Activated effector memory CD4-positive, alpha-beta T cell treated with Interleukin-2 at 50 U/mL for 16 hours (primary cell): ENCODE results near the gene NRG2.

Source experiments
- DNase-seq: peaks from one replicate; pipeline ENCODE4 v3.0.0-alpha.2; 2020

The NRG2 gene

DNA sequence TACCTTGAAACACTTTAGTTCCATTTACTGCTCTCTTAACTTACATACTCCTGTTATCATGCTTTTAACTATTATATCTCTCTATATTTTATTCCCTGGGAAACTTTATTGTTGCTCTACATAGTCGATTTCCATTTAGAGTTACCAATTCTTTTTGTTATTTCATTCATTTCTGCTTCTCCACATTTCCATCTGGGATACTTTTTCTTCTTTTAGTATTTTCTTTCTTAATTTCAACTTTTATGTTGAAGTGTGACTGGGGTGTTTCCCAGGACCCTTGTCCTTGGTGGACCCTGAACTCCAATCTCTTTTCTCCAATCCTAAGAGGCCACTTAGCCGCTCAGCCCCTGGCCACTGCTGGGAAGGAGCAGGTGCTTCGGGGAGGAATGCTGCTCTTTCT lies 211.5 kb downstream of the NRG2 start:
- no peak for DNase-seq

DNA sequence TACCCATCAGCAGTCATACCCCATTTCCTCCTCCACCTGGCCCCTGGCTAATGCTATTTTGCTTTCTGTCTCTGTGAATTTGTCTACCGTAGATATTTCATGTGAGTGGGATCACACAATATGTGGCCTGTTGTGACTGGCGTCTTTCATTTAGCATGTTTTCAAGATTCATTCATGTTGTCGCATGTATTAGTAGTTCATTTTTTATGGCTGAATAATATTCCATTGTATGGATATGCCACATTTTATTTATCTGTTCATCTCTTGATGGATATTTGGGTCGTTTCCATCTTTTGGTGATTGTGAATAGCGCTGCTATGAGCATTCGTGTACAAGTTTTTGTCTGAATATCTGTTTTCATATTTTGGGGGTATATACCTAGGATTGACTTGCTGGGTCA lies 213.6 kb downstream of the NRG2 start:
- DNase-seq: no peak

DNA sequence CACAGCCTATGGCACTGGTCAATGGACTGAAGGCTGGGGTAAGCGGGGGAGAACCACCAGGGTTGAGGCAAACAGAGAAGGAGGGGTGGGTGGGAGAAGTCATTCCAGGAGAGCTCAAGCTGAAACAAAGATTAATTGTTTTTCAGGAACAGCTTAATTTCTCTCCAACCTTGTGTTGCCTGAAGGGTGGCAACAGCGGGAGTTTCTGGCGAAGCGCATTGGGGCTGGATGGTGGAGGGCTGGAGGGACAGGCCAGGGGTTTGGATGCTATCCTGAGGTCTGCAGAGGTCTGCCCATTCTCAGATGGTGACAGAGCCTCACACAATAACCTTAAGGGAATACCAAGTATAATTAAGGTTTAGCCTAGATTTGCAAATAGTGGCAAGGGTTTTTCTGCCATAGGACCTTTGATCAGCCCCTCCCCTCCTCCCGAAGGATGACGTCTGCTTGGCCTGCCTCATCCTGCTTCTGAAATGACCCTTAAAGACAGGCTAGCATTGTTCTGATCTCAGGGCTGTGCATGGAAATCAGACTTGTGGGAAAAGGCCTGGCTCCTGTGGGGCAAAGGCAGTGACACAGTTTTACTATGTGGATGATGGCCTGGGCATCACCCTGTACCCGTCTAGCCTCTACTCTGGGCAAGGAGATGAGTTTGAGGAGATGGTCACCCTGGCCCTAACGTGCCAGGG lies 214.7 kb downstream of the NRG2 start:
- DNase-seq: no peak

DNA sequence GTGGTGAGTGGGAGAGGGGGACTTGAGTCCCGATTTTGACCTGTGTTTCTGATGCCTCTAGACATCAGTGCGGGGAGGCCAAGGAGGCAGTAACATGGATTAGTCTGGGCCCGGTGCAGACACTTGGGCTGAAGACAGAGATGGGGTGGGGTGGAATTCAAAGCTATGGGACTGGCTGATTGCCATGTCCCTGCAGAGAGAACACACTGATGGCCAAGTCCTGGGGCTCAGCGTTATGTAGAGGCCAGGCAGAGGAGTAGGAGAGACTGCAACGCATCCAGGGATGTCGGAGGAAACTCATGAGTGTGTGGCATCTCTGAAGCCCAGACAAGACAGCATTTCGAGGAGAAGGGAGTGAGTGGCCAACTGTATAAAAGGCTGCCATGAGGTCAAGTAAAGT lies 217.4 kb downstream of the NRG2 start:
- DNase-seq: no peak

DNA sequence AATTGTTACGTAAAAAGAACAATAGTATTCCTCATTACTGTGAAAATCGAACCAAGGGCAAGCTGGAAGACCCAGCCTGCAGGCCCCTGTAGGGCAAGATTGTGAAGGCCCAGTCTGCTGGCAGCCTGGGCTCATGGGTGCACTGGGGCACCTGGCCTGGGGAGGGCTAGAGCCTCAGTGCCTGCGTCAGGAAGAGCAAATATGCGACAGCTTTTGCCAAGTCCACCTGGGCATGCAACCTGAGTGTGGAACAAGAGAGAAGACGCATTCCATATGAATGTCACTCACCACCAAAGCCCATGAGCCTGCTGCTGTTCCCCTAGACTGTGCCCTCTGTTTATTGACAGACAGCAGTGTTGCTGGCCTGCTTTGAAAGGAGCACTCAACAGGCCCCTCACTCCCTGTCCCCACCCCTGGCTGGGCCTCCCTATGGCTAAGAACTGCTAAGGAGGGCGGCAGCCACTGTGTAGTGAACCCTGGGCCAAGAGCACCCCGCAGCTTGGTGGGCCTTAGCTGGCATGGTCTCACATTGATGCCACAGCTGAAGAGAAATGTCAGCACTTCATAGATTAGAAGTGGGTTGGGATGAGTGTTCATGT lies 219.2 kb downstream of the NRG2 start:
- no peak for DNase-seq

DNA sequence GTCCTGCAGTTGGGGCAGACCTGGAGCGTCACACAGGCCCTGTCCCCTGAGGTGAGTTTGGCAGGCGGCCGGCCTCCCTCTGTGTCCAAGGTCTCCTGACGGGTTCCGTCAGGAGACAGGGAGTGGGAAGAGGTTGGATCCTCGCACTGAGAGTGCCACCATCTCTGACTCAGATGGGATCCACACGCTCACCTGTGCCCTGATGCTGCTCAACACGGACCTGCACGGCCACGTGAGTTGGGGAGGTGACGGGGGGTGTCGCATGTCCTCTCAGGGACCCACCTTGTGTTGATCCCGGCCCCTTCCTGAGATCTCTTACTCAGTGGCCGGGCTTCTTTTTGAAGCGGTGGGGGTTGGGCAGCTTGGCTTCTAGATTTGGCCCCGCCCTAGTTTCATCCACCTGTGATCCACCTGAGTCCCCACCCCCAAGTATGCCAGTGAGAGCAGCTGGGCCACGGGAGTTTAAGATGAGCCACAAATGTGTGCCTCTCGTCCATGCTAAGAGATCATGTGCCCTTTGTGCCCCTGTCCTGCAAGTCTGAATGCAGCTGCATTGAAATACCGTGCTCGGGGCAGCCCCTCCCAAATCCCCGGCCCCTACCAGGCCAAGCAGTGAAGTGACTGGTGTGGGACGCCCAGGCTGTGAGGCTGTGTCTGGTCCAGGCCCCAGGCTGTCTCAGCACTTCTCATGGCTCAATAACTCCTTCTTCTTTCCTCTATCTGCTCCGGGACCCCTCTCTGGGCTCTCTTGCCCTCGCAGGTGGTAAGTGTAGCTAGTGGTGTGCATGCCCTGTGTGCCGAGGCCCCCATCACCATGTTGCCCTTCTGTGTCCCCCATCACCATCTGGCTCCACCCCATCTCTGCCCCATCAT lies 220.3 kb downstream of the NRG2 start:
- DNase-seq: no peak

DNA sequence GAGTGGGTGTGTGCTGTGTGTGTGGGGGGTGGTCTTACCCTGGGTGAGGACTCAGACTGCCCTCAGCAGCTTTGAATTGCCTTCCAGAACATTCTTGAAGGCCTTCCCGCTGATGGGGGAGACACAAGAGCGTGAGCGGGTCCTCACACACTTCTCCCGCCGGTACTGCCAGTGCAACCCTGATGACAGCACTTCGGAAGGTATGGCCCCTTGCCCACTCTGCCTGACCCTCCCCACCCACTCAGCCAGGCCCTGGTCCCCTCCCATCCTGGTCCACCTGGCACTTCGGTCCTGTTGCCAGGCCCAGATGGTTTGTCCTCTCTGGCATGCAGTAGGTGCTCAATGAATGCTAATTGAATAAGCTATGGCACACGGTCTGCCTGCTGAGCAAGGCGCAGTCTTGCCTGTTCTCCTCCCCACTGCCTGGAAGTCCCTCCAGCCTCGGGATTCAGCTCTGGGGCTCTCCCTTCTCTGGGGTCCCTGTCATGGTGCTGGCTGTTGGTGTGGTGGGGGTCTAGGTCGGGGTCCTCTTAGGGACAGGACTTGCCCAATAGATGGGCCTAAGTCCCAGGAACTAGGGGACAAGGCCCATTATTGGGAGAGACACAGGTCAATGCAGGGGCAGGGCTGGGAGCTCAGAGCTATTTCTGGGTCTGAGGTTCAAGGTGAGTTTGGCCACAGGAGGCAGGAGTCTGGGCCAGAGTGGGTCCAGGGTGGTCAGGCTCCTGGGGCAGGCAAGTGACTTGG lies 221.1 kb downstream of the NRG2 start:
- DNase-seq: no peak

DNA sequence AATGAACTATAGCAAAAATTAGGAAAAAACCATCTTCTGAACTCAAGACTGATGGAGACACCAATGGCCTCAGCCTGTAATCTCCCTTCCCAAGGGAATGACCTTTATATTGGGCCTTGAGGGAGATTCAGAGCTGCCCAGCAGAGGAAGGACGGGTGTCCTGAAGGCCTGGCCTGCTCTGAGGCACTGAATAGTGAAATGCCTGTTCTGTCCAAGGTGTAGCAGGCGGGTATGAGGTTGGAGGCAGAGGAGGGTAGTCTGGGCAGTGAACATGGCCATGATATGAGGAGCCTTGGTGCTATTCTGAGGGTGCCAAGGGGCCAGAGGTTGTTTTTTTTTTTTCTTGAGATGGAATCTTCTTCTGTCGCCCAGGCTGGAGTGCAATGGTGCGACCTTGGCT lies 222.5 kb downstream of the NRG2 start:
- no peak for DNase-seq

DNA sequence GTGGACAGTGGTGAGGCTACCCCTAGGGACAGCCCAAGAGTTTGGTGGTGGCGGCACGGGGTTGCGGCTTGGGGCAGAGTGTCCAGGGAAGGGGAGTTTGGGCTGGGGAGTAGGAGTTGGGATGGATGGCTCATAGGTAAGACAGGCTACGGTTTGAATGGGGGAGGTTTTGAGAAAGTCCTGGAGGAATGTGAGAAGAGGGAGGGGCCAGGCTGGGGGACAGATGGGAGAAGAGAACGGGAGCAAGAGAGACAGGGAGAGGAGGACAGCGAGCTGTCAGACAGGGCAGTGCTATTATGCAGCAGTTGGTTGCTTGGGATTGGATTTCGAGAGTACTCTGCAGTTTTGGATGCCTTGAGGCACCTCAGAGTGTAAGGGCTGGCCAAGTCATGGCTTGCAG lies 223.0 kb downstream of the NRG2 start:
- no peak for DNase-seq

DNA sequence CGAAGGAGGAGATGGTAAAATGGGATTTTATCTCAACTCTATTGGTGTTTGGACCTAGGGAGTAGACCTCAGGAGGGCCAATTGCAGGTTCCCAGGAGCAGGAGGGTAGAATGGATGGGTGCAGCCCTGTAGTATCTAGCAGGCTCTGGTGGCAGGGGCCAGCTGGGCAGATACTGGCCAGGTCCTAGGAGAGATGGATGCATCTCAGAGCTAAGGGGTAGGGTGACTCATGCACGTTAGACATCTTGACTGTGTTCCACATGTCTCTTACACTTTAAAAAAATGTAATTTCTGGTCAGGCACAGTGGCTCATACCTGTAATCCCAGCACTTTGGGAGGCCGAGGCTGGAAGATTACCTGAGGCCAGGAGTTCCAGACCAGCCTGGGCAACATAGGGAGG lies 225.1 kb downstream of the NRG2 start:
- DNase-seq: no peak

DNA sequence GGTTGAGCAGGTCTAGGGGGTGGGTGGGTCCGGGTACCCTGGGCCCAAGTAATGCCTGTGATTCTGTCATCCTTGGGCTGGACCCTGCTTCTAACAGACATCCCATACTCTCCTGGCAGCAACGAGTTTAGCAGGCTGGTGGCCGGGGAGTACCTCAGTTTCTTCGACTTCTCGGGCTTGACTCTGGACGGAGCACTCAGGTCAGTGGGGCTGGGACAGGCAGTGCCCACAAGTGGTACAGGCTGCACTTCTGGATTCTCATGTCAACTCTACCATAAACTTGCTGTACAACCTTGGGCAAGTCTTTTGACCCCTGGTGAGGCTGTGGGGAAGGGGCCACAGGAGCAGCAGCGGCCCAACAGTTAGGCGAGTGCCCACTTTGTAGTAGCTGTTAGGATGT lies 225.7 kb downstream of the NRG2 start:
- no peak for DNase-seq

DNA sequence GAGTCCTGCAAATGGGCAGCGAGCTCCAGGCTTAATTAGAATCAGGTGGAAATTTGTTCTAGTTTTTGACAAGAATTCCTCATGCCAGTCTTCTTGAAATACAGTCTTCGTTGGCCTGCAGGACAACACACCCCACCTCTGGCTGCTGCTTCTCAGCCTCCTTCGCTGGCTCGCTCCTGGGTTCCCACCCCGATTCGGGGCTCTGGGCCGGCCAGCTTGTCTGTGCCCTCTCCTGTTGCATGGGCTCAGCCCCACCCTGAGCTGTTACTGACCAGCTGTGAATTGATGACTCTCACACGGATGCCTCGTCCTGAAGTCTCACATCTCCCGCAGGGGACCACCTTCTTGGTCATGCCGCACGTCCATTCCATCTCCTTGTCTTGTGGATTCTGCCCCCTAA lies 226.5 kb downstream of the NRG2 start:
- no peak for DNase-seq

DNA sequence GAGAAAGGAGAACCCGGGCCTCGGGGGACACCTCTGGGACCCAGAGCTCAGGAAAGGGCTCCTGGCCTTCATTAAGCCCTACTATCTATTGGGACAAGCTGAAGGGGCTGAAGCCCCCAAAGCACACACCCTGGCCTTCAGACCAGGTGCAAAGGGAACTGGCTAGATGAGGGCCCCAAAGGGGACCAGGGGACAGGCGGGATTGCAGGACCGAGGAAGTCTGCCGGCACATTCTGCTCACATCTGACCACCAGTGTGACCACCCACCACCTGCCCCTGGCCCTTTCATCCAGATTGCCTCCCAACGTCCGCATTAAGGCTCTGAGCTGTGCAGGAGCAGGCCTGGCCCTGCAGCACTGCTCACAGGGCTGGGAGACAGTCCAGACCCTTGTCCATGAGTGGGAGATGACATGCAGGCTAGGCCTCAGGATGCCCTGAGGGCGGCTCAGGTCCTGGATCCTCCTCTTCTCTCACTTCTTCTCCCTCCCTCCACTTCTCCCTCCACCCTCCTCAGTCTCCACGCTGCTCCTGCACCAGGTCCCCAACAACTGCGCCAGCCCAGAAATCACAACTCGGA lies 228.3 kb downstream of the NRG2 start:
- DNase-seq: no peak

DNA sequence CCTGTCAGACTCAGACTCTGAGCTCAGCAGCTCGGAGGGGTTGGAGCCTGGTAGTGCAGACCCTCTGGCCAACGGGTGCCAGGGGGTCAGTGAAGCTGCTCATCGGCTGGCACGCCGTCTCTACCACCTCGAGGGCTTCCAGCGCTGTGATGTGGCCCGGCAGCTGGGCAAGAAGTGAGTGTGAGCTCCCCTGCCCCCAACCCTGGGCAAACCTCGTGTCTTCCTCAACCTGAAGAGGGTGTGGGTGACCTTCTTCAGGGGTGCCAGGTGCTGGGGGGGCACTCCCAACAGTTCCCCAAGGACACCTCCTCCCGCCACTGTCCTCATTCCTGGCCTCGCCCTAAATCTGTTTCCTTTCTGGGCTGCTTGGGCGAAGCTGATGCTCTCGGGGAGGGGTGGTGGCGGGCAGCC lies 228.9 kb downstream of the NRG2 start:
- DNase-seq: no peak

DNA sequence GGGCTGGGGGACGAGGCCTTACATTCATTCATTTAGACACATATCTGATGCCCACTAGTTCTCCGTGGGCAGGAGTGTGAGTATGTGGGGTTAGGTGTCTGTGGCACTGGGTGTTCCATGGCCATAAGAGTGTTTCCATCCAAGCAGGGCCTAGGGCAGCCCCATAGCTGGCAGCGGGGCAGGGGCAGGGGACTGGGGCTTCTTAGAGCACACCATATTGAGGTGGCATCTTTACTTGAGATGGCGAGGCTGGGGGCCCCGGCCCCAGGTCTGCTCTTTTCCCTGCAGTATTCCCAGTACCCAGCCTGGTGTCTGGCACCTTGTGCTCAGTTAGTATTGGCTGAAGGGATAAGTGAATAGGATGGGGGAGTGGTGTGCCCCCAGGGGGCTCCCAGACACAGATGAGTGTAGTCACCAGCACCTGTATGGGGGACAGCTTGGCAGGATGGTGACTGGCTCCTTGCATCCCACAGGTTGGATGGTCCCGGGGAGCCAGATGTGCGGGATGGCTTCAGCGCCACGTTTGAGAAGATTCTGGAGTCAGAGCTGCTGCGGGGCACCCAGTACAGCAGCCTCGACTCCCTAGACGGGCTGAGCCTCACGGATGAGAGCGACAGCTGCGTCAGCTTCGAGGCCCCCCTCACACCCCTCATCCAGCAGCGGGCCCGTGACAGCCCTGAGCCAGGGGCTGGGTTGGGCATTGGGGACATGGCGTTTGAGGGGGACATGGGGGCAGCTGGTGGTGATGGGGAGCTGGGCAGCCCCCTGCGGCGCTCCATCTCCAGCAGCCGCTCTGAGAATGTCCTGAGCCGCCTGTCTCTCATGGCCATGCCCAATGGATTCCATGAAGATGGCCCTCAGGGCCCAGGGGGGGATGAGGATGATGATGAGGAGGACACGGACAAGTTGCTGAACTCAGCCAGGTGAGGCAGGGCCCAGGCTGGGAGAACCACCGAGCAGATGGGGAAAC lies 230.0 kb downstream of the NRG2 start:
- no peak for DNase-seq

DNA sequence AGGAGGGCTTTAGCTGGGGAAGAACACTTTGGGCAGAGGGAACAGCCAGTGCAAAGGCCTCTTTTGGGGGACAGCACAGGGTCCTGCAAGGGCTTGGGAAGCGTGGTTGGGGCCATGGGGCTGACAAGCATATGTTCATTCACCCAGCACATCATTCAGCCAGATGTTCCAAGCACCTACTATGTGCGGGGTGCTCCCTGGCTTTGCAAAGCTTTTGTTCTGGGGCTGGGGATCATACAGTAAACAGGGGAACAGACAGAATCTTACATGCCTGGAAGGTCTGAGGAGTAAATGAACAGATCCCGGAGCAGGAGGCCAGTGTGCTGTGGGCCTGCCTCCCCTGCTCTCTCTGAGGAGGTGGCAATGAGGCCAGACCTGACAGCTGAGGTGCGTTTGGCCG lies 230.8 kb downstream of the NRG2 start:
- DNase-seq: no peak

DNA sequence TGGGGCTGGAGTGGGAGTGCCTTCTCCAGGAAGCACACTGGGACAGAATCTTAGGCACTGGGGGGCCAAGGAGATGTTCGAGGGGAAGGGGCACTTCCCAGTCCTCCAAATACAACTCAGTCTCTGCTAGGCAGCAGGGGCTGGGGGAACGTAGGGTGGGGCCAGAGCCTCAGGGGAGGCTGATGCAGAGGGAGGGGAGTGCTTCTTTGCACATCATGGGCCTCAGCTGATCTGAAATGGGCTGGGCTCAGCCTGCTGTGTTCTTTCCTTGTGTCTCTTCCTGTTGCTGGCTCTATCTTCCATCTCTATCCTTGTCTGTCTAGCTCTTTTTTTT lies 231.9 kb downstream of the NRG2 start:
- DNase-seq: no peak

DNA sequence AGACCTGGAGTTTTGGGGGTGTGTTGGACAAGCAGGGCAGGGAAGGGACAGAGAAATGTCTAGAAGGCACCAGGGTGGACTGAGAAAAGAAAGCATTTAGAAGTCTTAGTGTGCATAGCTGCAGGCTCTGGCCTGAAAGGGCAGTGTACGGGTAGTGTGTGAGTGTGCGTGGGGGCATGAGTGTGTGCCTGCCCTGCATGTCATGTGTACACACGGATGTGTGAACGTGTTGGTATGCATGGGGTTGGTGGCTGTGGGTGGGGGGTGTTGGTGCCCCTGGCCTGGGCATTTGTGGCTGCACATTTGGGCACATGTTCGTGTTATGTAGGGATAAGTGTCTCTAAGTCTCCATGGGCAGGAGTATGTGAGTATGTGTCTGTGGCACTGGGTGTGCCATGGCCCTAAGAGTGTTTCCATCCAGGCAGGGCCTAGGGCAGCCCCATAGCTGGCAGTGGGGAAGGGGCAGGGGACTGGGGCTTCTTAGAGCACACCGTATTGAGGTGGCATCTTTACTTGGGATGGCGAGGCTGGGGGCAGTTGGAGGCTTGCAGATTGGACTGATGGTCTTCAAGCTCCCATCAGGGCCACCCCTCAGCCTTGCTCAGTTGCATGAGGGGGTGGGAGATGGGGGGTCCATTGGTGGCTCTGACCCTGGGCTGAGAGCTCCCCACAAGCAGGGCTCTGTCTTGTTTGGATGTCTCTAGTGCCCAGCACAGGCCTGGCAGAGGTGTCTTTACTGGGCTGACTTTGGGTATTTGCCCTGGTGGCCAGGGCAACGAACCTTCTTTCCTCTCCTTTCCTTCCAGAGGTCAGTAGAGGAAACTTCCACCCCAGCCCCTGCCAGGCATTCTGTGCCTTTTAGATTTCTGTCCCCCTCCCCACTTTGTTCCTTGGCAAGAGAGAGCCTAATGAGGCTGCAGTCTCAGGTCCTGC lies 232.5 kb downstream of the NRG2 start:
- no peak for DNase-seq

DNA sequence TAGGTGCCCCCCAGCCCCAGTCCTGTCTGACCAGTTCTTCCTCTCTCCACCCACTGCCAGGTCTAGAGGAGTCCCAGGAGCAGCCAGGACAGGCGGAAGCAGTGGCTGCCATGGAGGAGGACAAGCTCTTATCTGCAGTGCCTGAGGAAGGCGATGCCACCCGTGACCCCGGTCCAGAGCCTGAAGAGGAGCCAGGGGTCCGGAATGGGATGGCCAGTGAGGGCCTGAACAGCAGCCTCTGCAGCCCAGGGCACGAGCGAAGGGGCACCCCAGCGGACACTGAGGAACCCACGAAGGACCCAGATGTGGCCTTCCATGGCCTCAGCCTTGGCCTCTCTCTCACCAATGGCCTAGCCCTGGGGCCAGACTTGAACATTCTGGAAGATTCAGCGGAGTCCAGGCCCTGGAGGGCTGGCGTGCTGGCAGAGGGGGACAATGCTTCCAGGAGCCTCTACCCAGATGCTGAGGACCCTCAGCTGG lies 233.7 kb downstream of the NRG2 start:
- no peak for DNase-seq

DNA sequence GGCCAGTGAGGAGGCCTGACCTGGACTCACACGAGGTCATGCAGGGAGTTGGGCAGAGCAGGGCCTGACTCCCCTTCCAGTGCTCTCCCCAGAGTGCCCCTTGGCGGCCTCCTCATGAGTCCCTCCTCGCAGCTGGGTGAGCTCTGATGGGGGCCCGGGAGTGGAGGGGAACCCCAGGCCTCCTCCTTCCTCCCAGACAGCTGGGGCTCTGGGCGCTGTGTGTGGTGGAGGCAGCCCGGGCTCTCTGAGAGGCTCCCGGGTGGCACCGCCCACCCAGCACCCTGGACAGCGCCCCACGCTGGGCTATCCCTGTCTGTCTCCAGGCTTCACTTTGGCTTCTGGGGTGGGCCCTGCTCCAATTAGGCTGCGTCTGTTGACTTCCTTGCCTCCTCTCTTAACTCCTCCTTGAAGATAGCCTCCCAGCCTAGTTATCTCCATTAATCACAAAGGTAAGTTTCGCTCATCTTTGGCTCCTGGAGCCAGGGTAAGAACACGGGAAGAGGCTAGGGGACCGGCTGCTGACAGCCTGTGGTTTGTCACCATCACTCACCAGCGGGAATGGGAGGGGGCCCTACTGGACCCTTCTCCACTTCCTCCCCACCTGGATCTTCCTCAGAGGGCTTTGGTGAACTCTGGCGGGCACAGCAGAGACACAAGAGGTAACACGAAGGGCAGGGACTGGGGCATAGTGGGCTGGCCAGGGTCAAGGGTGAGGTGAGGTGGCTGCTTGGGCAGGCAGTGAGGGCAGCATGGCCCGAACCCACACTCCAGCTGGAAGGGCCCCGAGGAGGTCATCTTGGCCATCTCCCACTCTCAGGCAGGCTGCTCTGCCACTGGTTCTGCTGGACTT lies 234.4 kb downstream of the NRG2 start:
- no peak for DNase-seq
